Vagina (tissue), 2 donors: ENCODE measurements around the gene PAPPA2. TPM values are rescaled to one million over a fixed set of nuclear protein-coding genes. Genes with fewer than 3 reads are reported as not detected.

Source experiments
- DNase-seq, 2 donors: peaks; one replicate each; pipeline ENCODE4 v3.0.0-alpha.2; 2017; ENCODE audit errors: extremely low spot score in 2 of 2
- H3K27ac ChIP-seq: fragments of 200-600 bp; sonication (generic); one replicate; pipeline ENCODE4 v1.5.1; 2019
- H3K27me3 ChIP-seq: fragments of 200-600 bp; sonication (generic); one replicate; pipeline ENCODE4 v1.5.1; 2019
- H3K36me3 ChIP-seq, 2 donors: fragments of 200-600 bp; sonication (generic); one replicate each; pipeline ENCODE4 v1.5.1; 2017 to 2019
- H3K4me1 ChIP-seq: fragments of 200-600 bp; sonication (generic); one replicate; pipeline ENCODE4 v1.5.1; 2019
- H3K4me3 ChIP-seq, 2 donors: fragments of 200-600 bp; sonication (generic); 1 replicate in 1 of 2; 2 replicates in 1 of 2; pipeline ENCODE4 v1.5.1; 2016 to 2019
- H3K9me3 ChIP-seq: fragments of 200-600 bp; sonication (generic); one replicate; pipeline ENCODE4 v1.5.1; 2019
- CTCF ChIP-seq, 3 experiments: fragments of 450-650 bp in 2 of 3; fragments of 200-600 bp in 1 of 3; sonication (generic) in 1 of 3; IDR thresholded peaks; one replicate each; pipeline ENCODE4 v1.5.1; 2017 to 2019; ENCODE audit warnings: antibody characterized with exemption in 3 of 3, mild to moderate bottlenecking in 2 of 3, moderate library complexity in 2 of 3
- POLR2A ChIP-seq, 2 donors: fragments of 450-650 bp; IDR thresholded peaks; one replicate each; pipeline ENCODE4 v1.6.1; 2017; ENCODE audit warnings: antibody characterized with exemption in 2 of 2, mild to moderate bottlenecking in 2 of 2, moderate library complexity in 2 of 2
- POLR2AphosphoS5 ChIP-seq, 2 donors: sonication (generic); formaldehyde crosslinking; IDR thresholded peaks; one replicate each; pipeline ENCODE4 v1.9.0; 2017; ENCODE audit warnings: antibody characterized with exemption in 2 of 2, mild to moderate bottlenecking in 2 of 2, low read depth in 1 of 2; ENCODE audit not compliant: insufficient read depth in 1 of 2
- intact Hi-C: fragments of 100-400 bp; cut with DNase I; formaldehyde crosslinking; loops from one replicate; pipeline ENCODE4 v1.15.1; 2023
- total RNA-seq: library from RNA; depleted of rRNA; stranded (reverse); fragments of >200 nt; gene quantifications from one replicate; pipeline ENCODE4 v1.2.3, GENCODE V29; 2016

PAPPA2 gene
- total RNA-seq, 1 donor from 2014 or later, result 0.25 TPM

GRCh38 chr1:176471338-176472121, 8.6 kb downstream of the PAPPA2 start:
- Histone ChIP-seq H3K27me3 (no peaks in the 10 kb centered on the region), H3K27ac (no peak overlapping the region), H3K4me1 (no peaks in the 10 kb centered on the region), H3K4me3 (no peak overlapping the region), H3K9me3 (no peaks in the 10 kb centered on the region), H3K36me3 (no peaks in the 10 kb centered on the region)
- no peak for TF ChIP-seq CTCF (IDR thresholded peaks at IDR 0.05)
- TF ChIP-seq POLR2AphosphoS5 (IDR thresholded peaks at IDR 0.05; ENCODE audit: insufficient read depth in 1 of 2, low read depth in 1 of 2), result no peak
- no peak for TF ChIP-seq POLR2A (IDR thresholded peaks at IDR 0.05)
- no peak for DNase-seq
- intact Hi-C loops, result no loop called here

GRCh38 chr1:176479971-176480370, 17.0 kb downstream of the PAPPA2 start:
- Histone ChIP-seq H3K4me3 (no peak overlapping the region), H3K4me1 (no peaks in the 10 kb centered on the region), H3K9me3 (no peaks in the 10 kb centered on the region), H3K27me3 (no peaks in the 10 kb centered on the region), H3K27ac (no peak overlapping the region), H3K36me3 (no peaks in the 10 kb centered on the region)
- DNase-seq, result no peak
- TF ChIP-seq POLR2AphosphoS5 (IDR thresholded peaks at IDR 0.05; ENCODE audit: insufficient read depth in 1 of 2, low read depth in 1 of 2), result no peak
- TF ChIP-seq POLR2A (IDR thresholded peaks at IDR 0.05), result no peak
- no peak for TF ChIP-seq CTCF (IDR thresholded peaks at IDR 0.05)
- intact Hi-C loops, result no loop called here

GRCh38 chr1:176480750-176481149, 17.8 kb downstream of the PAPPA2 start:
- Histone ChIP-seq H3K36me3 (no peaks in the 10 kb centered on the region), H3K27me3 (no peaks in the 10 kb centered on the region), H3K9me3 (no peaks in the 10 kb centered on the region), H3K4me1 (no peaks in the 10 kb centered on the region), H3K27ac (no peak overlapping the region), H3K4me3 (no peak overlapping the region)
- TF ChIP-seq POLR2A (IDR thresholded peaks at IDR 0.05) (no peak), CTCF (IDR thresholded peaks at IDR 0.05) (no peak), POLR2AphosphoS5 (IDR thresholded peaks at IDR 0.05; ENCODE audit: insufficient read depth in 1 of 2, low read depth in 1 of 2) (no peak)
- intact Hi-C loops, result no loop called here
- no peak for DNase-seq

GRCh38 chr1:176485083-176485482, 22.1 kb downstream of the PAPPA2 start:
- H3K9me3 ChIP-seq, result no peaks in the 10 kb centered on the region
- intact Hi-C loops, result no loop called here
- no peak for DNase-seq
- TF ChIP-seq CTCF (IDR thresholded peaks at IDR 0.05) (no peak), POLR2A (IDR thresholded peaks at IDR 0.05) (no peak), POLR2AphosphoS5 (IDR thresholded peaks at IDR 0.05; ENCODE audit: insufficient read depth in 1 of 2, low read depth in 1 of 2) (no peak)
- no peaks in the 10 kb centered on the region for H3K4me1 ChIP-seq
- H3K36me3 ChIP-seq, result no peaks in the 10 kb centered on the region
- H3K27ac ChIP-seq, result no peak overlapping the region
- no peak overlapping the region for H3K4me3 ChIP-seq
- H3K27me3 ChIP-seq, result no peaks in the 10 kb centered on the region

- Histone ChIP-seq H3K4me1 (no peaks in the 10 kb centered on the region), H3K27ac (no peak overlapping the region), H3K4me3 (no peak overlapping the region), H3K9me3 (no peaks in the 10 kb centered on the region), H3K27me3 (no peaks in the 10 kb centered on the region), H3K36me3 (no peaks in the 10 kb centered on the region)
- no peak for TF ChIP-seq CTCF (IDR thresholded peaks at IDR 0.05)
- TF ChIP-seq POLR2AphosphoS5 (IDR thresholded peaks at IDR 0.05; ENCODE audit: insufficient read depth in 1 of 2, low read depth in 1 of 2), result no peak
- no peak for TF ChIP-seq POLR2A (IDR thresholded peaks at IDR 0.05)
- intact Hi-C loops, result no loop called here
- DNase-seq, result no peak
Observed at GRCh38 chr1:176494436-176494835, 31.5 kb downstream of the PAPPA2 start.
